NCI-H187 treated with DMSO at 0.1 percent for 48 hours (cell line): ENCODE data around the gene MYO1B.

Experiments
- DNase-seq: peaks from one replicate; lab custom pipeline; 2025; lab: John Stamatoyannopoulos, UW

The MYO1B gene

GRCh38 chr2:191226196-191226595, 19.0 kb upstream of the MYO1B start:
- no peak for DNase-seq

GRCh38 chr2:191228333-191228732, 16.9 kb upstream of the MYO1B start:
- DNase-seq = no peak

GRCh38 chr2:191228861-191229260, 16.3 kb upstream of the MYO1B start:
- DNase-seq = no peak

- DNase-seq = no peak
Measured at GRCh38 chr2:191230174-191230573, 15.0 kb upstream of the MYO1B start.

DNA sequence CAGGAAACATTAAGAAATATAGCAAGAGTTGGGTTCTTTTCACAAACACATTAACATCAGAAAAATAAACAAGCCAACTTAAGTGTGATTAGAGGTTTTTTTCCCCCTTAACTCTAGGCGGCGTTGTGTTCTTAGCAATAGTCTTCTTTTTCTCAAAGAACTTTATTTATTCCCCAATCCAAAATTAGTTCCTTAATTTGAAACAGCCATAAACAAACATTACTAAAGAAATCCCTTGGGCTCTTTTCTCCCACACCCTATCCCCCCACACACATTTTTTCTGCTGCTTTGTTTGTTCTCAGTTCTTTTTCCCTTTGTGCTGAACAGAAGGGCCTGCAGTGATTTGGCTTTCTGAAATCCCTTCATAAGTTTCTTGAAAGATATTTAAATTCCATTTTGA, 13.2 kb upstream of the MYO1B start:
- DNase-seq = no peak

DNA sequence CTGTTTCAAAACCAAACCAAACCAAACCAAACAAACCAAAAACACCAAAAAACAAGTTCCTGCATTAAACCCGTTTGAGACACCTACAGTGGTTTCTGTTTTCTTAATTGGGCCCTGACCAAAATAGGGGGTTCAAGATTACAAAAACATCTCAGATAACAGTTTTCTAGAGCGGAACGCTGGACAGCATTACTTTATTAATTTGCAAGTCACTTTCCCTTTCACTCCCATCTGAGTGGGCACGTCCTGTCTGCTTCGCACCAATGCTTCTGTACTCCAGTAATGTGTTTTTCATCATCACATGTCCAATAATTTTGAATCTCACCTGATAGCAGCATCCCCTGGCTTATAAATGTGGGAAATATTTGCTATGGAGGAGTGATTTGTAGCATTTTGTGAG, 11.7 kb upstream of the MYO1B start:
- no peak for DNase-seq

GRCh38 chr2:191234376-191234775, 10.8 kb upstream of the MYO1B start:
- no peak for DNase-seq

- no peak for DNase-seq
Measured at GRCh38 chr2:191240871-191241270, 4.3 kb upstream of the MYO1B start.

DNA sequence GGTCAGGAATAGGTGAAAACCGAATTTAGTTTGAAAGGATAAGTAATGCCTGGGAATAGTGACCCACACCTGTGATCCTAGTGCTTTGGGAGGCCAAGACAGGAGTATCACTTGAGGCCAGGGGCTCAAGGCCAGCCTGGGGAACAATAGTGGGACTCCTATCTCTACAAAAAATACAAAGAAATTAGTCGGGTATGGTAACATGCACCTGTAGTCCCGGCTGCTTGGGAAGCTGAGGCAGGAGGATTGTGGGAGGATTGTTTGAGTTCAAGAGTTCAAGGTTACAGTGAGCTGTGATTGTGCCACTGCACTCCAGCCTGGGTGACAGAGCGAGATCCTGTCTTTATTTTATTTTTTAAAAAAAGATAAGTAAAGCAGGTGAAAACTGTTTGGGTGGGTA, 3.8 kb upstream of the MYO1B start:
- DNase-seq = no peak

DNA sequence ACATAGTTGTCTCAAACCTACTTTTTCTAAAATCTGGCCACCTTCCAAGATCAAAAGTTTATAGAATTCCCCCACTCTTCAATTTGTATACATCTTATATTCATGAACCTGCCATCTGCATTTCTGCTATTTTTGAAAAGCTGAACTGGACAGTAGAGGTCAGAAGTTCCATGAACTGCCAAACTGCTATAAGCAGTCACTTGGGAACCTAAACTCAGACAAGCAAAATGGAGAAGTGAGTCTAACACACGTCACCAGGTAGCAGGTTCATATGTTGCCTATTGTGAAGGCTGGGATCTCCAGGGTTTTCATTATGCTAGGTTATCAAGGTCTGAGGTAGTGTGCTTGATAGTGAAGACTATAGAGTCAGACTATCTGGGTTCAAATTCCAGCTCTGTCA, 2.0 kb upstream of the MYO1B start:
- no peak for DNase-seq

DNA sequence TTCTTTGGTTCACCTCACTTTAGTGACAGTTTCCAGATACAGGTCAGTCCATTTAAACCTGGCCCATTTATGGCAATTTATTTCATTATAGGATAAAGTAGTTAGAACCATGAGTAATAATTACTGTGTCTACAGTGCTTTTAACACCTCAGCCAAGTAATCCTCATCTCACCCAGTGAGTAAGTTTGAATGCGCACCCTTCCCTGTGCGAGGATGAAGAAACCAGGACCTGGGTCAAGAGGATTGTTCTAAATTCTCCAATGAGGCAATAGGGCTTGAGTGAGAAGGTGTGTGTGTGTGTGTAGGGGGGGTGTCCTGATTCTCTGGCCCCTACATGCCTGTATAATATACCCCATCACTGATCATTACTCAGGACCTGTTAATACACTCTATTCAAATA, 854 bp upstream of the MYO1B start:
- no peak for DNase-seq

- DNase-seq = no peak
Measured at GRCh38 chr2:191245869-191246531, 796 bp downstream of the MYO1B start.

DNA sequence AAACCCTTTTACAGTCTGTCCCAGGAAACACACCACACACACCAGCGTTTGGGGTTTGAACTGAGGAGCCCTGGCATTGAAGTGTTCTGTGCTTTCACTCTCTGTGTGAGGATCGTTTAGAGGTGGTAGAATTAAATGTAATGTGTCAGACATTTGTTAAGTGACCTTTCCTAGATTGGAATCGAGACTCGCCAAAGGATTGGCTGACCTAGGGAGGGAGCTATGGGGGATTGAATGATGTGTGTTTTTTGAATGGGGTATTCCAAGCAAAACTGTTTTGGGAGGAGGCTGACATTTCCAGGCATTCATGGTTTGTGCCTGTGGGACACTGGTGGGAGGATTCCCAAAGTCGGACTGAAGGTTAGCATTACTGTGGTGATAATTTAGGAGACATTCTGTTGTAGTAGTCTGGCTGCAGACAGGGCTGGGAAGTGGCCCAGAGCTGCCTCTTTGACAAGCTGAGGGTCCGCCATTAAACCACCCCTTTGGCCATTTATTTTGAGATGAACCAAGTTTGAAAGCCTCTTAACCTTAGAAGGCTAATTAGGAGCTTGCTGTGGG, 1.7 kb downstream of the MYO1B start:
- no peak for DNase-seq

DNA sequence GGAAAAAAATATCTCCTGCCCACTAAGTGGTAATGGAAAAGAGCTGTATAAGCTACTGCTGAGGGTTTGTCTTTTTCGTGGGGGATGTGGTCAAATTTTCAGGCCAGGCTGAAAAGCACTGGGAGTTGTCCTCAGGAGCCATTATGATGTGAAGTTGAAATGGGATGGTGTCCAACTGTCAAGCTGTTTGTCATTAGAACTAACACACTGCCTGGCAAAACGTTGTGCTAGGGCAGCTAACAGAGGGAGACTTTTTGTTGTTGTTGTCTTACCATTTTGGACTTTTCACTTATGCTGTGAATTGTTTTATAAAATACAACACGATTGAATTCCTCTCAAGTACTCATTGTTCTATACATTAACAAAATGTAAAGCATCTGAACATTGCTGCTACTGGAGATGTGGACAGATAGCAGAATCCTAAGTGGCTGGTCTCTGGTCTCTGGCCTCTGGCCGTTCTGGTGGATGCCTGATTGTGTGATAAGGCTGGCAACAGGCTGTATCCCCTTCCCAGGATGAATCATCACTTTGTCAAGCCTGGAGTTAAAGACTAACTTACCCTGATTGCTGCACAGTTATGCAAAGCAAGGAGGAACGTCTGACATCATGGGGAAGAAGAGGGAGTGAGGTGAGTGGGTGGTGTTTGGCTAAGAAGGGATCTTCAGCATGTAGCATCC, 2.3 kb downstream of the MYO1B start:
- DNase-seq = no peak

GRCh38 chr2:191249156-191249813, 4.1 kb downstream of the MYO1B start:
- DNase-seq = no peak

- no peak for DNase-seq
Measured at GRCh38 chr2:191250400-191250799, 5.2 kb downstream of the MYO1B start.

DNA sequence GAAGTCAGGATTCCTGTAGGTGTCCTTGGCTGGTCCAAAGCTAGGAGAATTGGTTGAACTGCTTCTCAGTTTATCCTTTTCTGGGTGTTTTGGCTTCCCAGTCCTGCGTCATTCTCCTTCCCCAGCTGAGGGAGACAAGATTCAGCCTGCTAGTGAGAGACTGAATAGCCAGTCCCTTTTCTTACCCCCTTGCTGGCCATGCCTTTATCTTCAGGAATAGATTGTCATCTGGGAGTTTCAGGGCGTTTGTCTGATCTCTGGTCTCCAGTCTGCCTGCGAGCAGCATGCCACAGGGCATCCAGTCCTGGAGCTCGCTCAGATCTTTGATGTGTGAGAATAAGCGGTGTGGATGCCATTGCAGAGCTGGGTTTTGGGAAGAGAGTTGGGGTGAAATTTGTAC, 5.8 kb downstream of the MYO1B start:
- no peak for DNase-seq

DNA sequence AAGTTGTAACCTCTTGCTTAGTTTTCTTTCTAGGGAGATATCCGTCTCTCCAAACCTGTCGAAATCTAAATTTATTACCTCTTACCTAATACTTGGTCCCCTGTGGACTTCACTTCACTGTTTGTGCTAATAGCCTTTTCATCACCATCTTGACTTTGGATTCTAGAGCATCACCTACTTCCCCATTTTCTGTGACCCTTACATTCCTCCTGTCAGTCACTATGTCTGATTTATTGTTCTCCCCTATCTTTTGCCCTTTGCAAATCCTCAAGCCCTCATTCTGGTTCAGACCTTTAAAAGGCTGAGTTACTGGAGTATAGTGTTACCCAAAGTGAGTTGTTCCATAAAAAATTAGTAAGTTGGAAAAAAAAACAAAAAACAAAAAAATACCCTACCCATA, 7.5 kb downstream of the MYO1B start:
- DNase-seq = no peak

DNA sequence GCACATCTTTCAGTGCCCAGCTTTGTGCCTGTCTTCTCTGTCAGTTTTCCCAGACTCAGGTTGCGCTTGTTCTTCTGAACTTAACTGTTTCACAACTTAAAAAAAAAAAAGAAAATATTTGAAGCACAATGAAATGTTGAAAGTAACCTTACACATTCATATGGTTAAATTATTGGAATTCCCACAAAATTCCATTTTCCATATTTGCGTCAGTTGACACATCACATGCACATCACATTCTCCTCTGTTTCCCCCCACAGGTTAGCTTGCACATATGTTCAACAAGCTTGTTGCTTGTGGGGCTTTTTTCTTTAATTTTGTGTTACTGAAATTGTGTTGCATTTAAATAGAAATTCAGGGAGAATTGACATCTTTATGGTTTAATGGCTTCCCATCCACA, 8.3 kb downstream of the MYO1B start:
- no peak for DNase-seq

- DNase-seq = no peak
Measured at GRCh38 chr2:191255271-191255670, 10.1 kb downstream of the MYO1B start.

DNA sequence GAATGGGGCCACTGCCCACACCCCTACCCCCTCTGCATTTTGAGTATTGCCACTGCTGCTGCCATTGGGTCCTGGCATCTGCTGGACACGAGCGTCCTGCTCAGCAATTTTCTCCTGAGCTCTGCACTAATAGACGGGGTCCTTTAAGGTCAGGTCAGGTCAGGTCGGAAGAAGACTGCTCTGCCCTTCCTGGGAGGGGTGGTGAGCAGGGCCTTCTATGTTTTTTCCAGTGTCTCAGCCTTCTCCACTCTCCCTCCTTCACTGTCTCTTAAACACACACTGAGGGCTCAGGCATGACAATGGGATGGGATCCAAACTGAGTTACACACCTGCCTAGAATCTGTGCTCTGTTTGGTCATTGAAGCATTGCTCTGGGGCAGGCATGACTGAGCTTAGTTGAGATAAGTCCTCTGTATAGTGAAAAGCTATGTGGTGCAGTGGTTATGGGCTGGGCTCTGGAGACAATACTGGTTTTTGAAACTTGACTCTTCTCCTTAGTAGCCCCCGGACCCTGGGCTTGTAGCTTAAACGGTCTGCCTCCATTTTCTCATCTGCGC, 10.6 kb downstream of the MYO1B start:
- no peak for DNase-seq

DNA sequence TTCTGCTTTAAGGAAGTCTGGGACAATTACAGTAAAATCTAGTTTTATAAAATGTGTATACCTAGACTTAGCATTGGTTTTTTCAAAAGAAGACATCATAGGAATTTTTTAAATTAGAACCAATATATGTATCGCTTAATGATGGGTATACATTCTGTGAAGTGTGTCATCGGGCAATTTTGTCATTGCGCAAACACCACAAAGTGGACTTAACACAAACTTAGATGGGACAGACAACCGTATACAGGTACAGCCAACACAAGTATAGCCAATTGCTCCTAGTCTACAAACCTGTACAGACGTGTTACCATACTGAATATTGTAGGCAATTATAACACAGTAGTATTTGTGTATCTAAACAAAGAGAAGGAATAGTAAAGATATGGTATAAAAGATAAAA, 12.7 kb downstream of the MYO1B start:
- no peak for DNase-seq

DNA sequence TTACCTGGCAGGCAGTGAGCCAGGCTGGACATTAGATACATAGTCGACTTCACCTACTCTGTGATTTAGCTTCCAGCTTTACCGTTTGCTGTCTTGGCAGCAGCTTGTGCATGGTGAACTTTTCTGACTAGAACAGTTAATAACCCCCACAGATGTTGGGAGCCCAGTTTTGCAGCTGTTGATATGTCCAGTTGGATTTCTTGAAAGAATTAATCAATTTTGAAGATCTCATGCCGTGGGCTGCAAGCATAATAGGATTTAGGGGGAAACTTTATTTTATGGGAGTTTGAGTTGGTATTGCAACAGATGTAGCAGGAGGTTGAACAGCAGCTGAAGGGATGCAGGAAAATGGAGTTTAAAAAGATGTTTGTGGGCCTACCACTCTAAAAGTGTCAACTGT, 13.8 kb downstream of the MYO1B start:
- no peak for DNase-seq
